HepG2 (cell line): ENCODE measurements around the gene SSR2. TPM values are rescaled to one million over a fixed set of nuclear protein-coding genes. Genes with fewer than 3 reads are reported as not detected.

Source experiments
- AGO2 ChIP-seq: fragments of 200-400 bp; formaldehyde crosslinking; optimal IDR thresholded peaks from 2 replicates; pipeline ENCODE3; 2017; ENCODE audit warnings: mild to moderate bottlenecking, low read depth, low read length, moderate library complexity
- HCFC1 ChIP-seq: fragments of 150-350 bp; IDR thresholded peaks from 2 replicates; pipeline ENCODE4 v1.6.1; 2014; ENCODE audit warnings: low read depth, low read length
- MAF1 ChIP-seq: sonication (generic); formaldehyde crosslinking; IDR thresholded peaks from 2 replicates; pipeline ENCODE4 v1.5.0; 2020; ENCODE audit warnings: missing genetic modification reagents, borderline replicate concordance
- MAFF ChIP-seq: IDR thresholded peaks from 2 replicates; pipeline ENCODE4 v1.6.1; 2011; ENCODE audit warnings: low read depth, low read length, improper control_type of control experiment
- MED13 ChIP-seq: sonication (generic); formaldehyde crosslinking; IDR thresholded peaks from 2 replicates; pipeline ENCODE4 v1.5.0; 2020; ENCODE audit warnings: missing genetic modification reagents
- NFE2L1 ChIP-seq: sonication (generic); formaldehyde crosslinking; IDR thresholded peaks from 2 replicates; pipeline ENCODE4 v1.4.0; 2020; ENCODE audit warnings: missing genetic modification reagents, mild to moderate bottlenecking, borderline replicate concordance
- RERE ChIP-seq: IDR thresholded peaks from 2 replicates; pipeline ENCODE4 v1.6.1; 2016; ENCODE audit warnings: low read depth, missing genetic modification reagents, missing compliant biosample characterization
- THAP11 ChIP-seq: IDR thresholded peaks from 2 replicates; pipeline ENCODE4 v1.6.1; 2016; ENCODE audit warnings: missing biosample characterization, missing genetic modification reagents
- ZBTB14 ChIP-seq: sonication (generic); formaldehyde crosslinking; IDR thresholded peaks from 2 replicates; pipeline ENCODE4 v1.4.0; 2020; ENCODE audit warnings: missing genetic modification reagents
- ZFP37 ChIP-seq: sonication (generic); formaldehyde crosslinking; IDR thresholded peaks from 2 replicates; pipeline ENCODE4 v1.4.0; 2020; ENCODE audit warnings: missing genetic modification reagents, borderline replicate concordance
- ZNF136 ChIP-seq: sonication (generic); formaldehyde crosslinking; IDR thresholded peaks from 2 replicates; pipeline ENCODE4 v1.8.1; 2022; ENCODE audit warnings: low read depth, mild to moderate bottlenecking, moderate library complexity, missing genetic modification reagents
- ZNF138 ChIP-seq: sonication (generic); formaldehyde crosslinking; IDR thresholded peaks from 2 replicates; pipeline ENCODE4 v1.5.0; 2020; ENCODE audit warnings: mild to moderate bottlenecking, low read depth, missing genetic modification reagents
- ZNF180 ChIP-seq: sonication (generic); formaldehyde crosslinking; IDR thresholded peaks from 2 replicates; pipeline ENCODE4 v1.4.0; 2020; ENCODE audit warnings: low read depth, missing genetic modification reagents, borderline replicate concordance
- ZNF335 ChIP-seq: sonication (generic); formaldehyde crosslinking; IDR thresholded peaks from 2 replicates; pipeline ENCODE4 v1.4.0; 2020; ENCODE audit warnings: missing genetic modification reagents
- ZNF512 ChIP-seq: sonication (generic); formaldehyde crosslinking; IDR thresholded peaks from 2 replicates; pipeline ENCODE4 v1.4.0; 2020; ENCODE audit warnings: mild to moderate bottlenecking, missing genetic modification reagents
- ZNF562 ChIP-seq: sonication (generic); formaldehyde crosslinking; IDR thresholded peaks from 2 replicates; pipeline ENCODE4 v1.8.0; 2022; ENCODE audit warnings: missing genetic modification reagents, borderline replicate concordance
- ZNF772 ChIP-seq: sonication (generic); formaldehyde crosslinking; IDR thresholded peaks from 2 replicates; pipeline ENCODE4 v1.5.0; 2020; ENCODE audit warnings: mild to moderate bottlenecking, missing genetic modification reagents
- ZNF775 ChIP-seq: sonication (generic); formaldehyde crosslinking; IDR thresholded peaks from 2 replicates; pipeline ENCODE4 v1.4.0; 2020; ENCODE audit warnings: missing genetic modification reagents, mild to moderate bottlenecking, moderate library complexity, borderline replicate concordance
- polyA plus RNA-seq, 8 experiments: library from polyadenylated mRNA; depleted of rRNA in 3 of 8; stranded (reverse) in 7 of 8; unstranded in 1 of 8; fragments of >200 nt; fragmentation: Illumina TruSeq in 4 of 8; extraction: Trizol in 4 of 8; gene quantifications; 2 replicates each; pipeline versions ENCODE4 v1.2.1 to v1.2.3, GENCODE V29; 2011 to 2016; ENCODE audit warnings: low read depth in 4 of 8, missing spikeins in 1 of 8, mixed read lengths in 1 of 8; ENCODE audit not compliant: insufficient read depth in 1 of 8
- total RNA-seq, 5 experiments: library from RNA; depleted of rRNA; stranded (reverse); fragments of >200 nt; fragmentation: Illumina TruSeq; extraction: Trizol; gene quantifications; 2 replicates each; pipeline ENCODE4 v1.2.3, GENCODE V29; 2016; ENCODE audit warnings: low read depth in 1 of 5
- TF ChIP-seq, protein P1 (sequence below): sonication (generic); formaldehyde crosslinking; IDR thresholded peaks from 2 replicates; pipeline ENCODE4 v1.8.1; 2022; ENCODE audit warnings: mild to moderate bottlenecking, missing genetic modification reagents

Gene SSR2
- total and polyA plus RNA-seq, 2 of the 13 experiments (the other 11 are each of a cell fraction or from before 2014, with no cell fraction given) = 284 to 461 TPM

DNA sequence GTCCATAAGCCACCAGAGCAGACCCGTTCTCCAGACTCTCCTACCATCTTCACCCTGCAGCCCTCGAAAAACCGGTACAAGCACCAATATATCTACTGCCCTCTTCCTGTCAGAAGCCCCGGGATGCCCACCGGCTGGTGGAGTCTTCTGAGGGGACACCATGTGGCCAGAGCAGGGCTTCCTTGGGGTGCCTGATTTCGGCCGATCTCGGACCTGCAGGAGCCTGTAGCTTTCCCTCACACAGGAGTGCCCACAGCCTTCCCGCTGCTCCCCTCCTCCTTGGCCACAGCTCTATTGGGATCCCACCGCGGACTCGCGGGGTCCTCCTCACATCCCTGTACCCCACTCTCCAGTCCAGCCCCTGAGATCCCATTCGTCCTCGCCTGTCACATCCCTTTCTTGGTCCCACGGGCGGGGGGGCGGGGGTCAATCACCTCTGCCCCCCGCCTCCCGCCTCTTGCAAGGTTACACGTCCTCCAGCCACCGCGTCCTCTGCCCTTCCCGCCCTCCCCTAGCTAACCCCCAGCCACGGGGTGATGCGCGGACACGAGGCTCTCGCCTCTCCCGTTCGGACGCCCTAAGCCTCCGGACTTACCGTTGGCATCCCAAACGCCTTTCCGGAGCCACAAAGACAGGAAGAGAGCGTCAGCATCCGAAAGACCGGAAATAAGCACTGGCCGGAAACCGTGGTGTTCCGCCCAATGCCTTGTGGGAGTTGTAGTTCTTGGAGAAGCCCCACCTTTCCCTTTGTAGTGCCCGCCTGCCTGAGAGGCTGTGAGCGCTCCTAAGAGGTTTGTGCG is at the start of gene SSR2 (continued):
- TF ChIP-seq, protein P1, sequence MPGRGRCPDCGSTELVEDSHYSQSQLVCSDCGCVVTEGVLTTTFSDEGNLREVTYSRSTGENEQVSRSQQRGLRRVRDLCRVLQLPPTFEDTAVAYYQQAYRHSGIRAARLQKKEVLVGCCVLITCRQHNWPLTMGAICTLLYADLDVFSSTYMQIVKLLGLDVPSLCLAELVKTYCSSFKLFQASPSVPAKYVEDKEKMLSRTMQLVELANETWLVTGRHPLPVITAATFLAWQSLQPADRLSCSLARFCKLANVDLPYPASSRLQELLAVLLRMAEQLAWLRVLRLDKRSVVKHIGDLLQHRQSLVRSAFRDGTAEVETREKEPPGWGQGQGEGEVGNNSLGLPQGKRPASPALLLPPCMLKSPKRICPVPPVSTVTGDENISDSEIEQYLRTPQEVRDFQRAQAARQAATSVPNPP (CRISPR knock-in tag) = no peak
- peak; percentile 99 for TF ChIP-seq THAP11 (CRISPR knock-in tag)
- TF ChIP-seq MED13 = no peak
- TF ChIP-seq MAF1 (CRISPR knock-in tag) = no peak
- TF ChIP-seq ZNF775 (CRISPR knock-in tag) = no peak
- TF ChIP-seq ZNF180 (CRISPR knock-in tag) = no peak
- no peak for TF ChIP-seq ZNF335 (CRISPR knock-in tag)
- TF ChIP-seq ZNF512 = no peak
- peak; percentile 31 for TF ChIP-seq AGO2
- peak; percentile 94 for TF ChIP-seq HCFC1
- TF ChIP-seq ZFP37 (CRISPR knock-in tag) = no peak
- TF ChIP-seq NFE2L1 (CRISPR knock-in tag) = no peak
- 0 out of 2 replicates have a peak, but pooled peaks have one; percentile 42 for TF ChIP-seq ZNF136 (CRISPR knock-in tag)
- TF ChIP-seq ZNF772 (CRISPR knock-in tag) = peak; percentile 54; the same call in 1 of the 2 replicates
- TF ChIP-seq MAFF = no peak
- no peak for TF ChIP-seq RERE
- no peak for TF ChIP-seq ZBTB14 (CRISPR knock-in tag)
- TF ChIP-seq ZNF138 (CRISPR knock-in tag) = no peak
- TF ChIP-seq ZNF562 (CRISPR knock-in tag) = no peak
